ENCODE results near the gene C6orf52. TPM values are rescaled to one million over a fixed set of nuclear protein-coding genes. Genes with fewer than 3 reads are reported as not detected.

The C6orf52 gene
- total and polyA plus RNA-seq, 2 donors = 1.1 to 1.7 TPM

DNA sequence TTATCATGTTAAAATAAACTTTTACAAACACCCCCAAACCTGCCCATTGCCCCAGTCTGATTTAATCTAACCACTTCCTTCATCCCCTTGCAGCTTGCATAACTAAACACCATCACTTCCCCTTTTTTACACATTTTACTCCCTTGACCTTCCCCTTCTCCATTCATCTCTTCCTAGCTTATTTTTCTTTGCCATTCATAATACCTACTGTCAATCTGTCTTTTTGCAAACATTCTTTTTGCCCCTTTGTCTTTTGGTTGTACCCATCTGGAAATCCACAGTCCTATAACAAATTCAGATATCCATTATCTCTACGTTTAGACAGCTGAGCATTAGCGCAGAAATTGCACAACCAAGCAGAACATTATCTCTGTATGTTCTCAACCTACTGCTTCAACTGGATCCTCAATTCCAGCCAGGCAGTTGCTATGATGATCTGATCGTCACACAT is 51.2 kb downstream of the C6orf52 start:
- no peaks in the 10 kb centered on the region for H3K27me3 ChIP-seq (ENCODE audit: control insufficient read depth in 2 of 2, insufficient read depth in 1 of 2, low read length in 1 of 2)
- no peaks in the 10 kb centered on the region for H3K4me1 ChIP-seq (ENCODE audit: control insufficient read depth in 2 of 2, insufficient read depth in 2 of 2, low read length in 2 of 2)
- H3K27ac ChIP-seq (ENCODE audit: low read depth in 1 of 2, low read length in 1 of 2) = no peak overlapping the region
- 17% methylated on average over 3 of the region's 3 CpGs for WGBS
- H3K36me3 ChIP-seq (ENCODE audit: control insufficient read depth in 2 of 2, insufficient read depth in 2 of 2, low read length in 1 of 2) = no peaks in the 10 kb centered on the region
- H3K9me3 ChIP-seq (ENCODE audit: control insufficient read depth in 2 of 2, insufficient read depth in 1 of 2, low read length in 1 of 2) = no peaks in the 10 kb centered on the region
- DNase-seq (ENCODE audit: low read depth in 6 of 9, low spot score in 9 of 9) = peak in 1 of 9 donors; percentile 6
- no peak overlapping the region for H3K4me3 ChIP-seq (ENCODE audit: low read length in 2 of 2)

DNA sequence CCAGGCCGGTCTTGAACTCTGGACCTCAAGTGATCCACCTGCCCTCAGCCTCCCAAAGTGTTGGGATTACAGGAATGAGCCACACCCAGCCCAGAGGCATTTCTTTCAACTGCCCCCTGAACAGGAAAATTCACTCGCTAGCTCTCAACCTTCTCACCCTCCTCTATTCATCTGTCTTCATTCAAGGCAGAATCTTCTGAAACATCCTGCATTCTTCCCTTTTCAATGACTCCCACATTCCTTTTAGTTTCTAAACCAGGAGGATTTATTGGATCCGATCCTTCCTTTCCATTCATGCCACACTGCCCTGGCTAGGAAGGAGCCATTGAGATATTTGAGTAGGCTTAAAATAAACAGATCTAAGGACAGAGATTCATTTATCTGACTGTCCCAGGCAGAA is 52.9 kb downstream of the C6orf52 start:
- DNase-seq (ENCODE audit: low read depth in 6 of 9, low spot score in 9 of 9) = no peak
- no peaks in the 10 kb centered on the region for H3K9me3 ChIP-seq (ENCODE audit: control insufficient read depth in 2 of 2, insufficient read depth in 1 of 2, low read length in 1 of 2)
- 97% methylated on average over 3 of the region's 3 CpGs for WGBS

DNA sequence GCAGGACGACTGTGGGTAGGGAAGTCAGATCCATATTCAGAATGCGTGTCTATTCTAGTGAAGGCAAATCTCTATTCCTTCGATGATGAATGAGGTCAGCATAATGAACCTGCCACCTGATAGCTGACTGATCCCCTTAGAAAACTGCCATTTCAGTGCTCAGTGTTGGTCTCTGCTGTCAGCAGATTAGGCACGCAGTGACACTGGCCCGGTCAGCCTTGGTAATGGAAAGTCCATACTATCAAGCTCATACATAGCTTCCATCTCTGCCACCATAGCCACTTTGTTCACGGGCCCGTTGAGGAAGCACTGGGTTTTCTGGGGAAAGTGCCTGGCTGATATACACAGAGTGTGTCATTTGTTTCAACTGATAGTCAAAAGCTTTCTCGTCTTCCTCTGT is 54.0 kb downstream of the C6orf52 start:
- WGBS = 97% methylated on average over 8 of the region's 8 CpGs
- H3K4me3 ChIP-seq (ENCODE audit: low read length in 2 of 2) = no peak overlapping the region
- no peaks in the 10 kb centered on the region for H3K27me3 ChIP-seq (ENCODE audit: control insufficient read depth in 2 of 2, insufficient read depth in 1 of 2, low read length in 1 of 2)
- no peaks in the 10 kb centered on the region for H3K4me1 ChIP-seq (ENCODE audit: control insufficient read depth in 2 of 2, insufficient read depth in 2 of 2, low read length in 2 of 2)
- H3K27ac ChIP-seq (ENCODE audit: low read depth in 1 of 2, low read length in 1 of 2) = no peak overlapping the region
- DNase-seq (ENCODE audit: low read depth in 6 of 9, low spot score in 9 of 9) = no peak
- H3K9me3 ChIP-seq (ENCODE audit: control insufficient read depth in 2 of 2, insufficient read depth in 1 of 2, low read length in 1 of 2) = no peaks in the 10 kb centered on the region
- no peaks in the 10 kb centered on the region for H3K36me3 ChIP-seq (ENCODE audit: control insufficient read depth in 2 of 2, insufficient read depth in 2 of 2, low read length in 1 of 2)

More for the DNA sequence above, 52.9 kb downstream of the C6orf52 start:
- Histone ChIP-seq H3K4me1 (ENCODE audit: control insufficient read depth in 2 of 2, insufficient read depth in 2 of 2, low read length in 2 of 2) (no peaks in the 10 kb centered on the region), H3K36me3 (ENCODE audit: control insufficient read depth in 2 of 2, insufficient read depth in 2 of 2, low read length in 1 of 2) (no peaks in the 10 kb centered on the region), H3K4me3 (ENCODE audit: low read length in 2 of 2) (no peak overlapping the region), H3K27me3 (ENCODE audit: control insufficient read depth in 2 of 2, insufficient read depth in 1 of 2, low read length in 1 of 2) (no peaks in the 10 kb centered on the region), H3K27ac (ENCODE audit: low read depth in 1 of 2, low read length in 1 of 2) (no peak overlapping the region)

DNA sequence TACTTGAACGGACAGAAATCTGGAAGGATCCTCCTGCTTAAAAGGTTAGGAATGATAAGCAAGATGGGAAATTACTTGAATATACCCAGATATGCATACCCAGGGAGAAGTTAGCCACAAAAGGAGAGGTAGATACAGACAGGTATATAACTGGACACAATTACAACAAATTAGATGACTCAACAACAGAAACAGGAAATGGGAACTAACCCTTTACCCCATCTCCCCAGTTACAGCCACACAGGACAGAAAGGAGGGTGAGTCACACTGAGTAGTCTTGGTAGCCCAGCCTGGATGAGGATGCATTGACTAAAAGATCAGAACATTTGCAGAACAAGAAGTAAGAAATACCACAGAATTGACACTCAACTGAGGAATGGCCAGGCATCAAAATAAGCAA is 61.2 kb downstream of the C6orf52 start:
- no peaks in the 10 kb centered on the region for H3K9me3 ChIP-seq (ENCODE audit: control insufficient read depth in 2 of 2, insufficient read depth in 1 of 2, low read length in 1 of 2)
- 99% methylated on average over 1 of the region's 1 CpG for WGBS
- H3K27ac ChIP-seq (ENCODE audit: low read depth in 1 of 2, low read length in 1 of 2) = no peak overlapping the region
- H3K4me3 ChIP-seq (ENCODE audit: low read length in 2 of 2) = no peak overlapping the region
- H3K27me3 ChIP-seq (ENCODE audit: control insufficient read depth in 2 of 2, insufficient read depth in 1 of 2, low read length in 1 of 2) = no peaks in the 10 kb centered on the region
- no peak for DNase-seq (ENCODE audit: low read depth in 6 of 9, low spot score in 9 of 9)
- H3K36me3 ChIP-seq (ENCODE audit: control insufficient read depth in 2 of 2, insufficient read depth in 2 of 2, low read length in 1 of 2) = no peaks in the 10 kb centered on the region
- no peaks in the 10 kb centered on the region for H3K4me1 ChIP-seq (ENCODE audit: control insufficient read depth in 2 of 2, insufficient read depth in 2 of 2, low read length in 2 of 2)

DNA sequence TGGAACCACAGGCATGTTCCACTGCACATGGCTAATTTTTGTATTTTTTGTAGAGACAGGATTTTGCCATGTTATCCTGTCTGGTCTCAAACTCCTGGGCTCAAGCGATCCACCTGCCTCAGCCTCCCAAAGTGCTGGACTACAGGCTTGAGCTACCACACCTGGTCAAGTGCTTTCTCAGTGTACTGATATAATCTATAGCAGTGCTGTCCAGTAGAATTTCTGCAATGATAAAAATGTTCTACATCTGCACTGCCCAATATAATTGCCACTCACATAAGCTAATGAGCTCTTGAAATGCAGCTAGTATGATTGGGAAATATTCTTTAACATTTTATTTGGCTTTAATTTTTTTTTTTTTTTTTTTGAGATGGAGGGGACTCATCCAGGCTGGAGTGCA is 64.2 kb downstream of the C6orf52 start:
- Histone ChIP-seq H3K4me1 (ENCODE audit: control insufficient read depth in 2 of 2, insufficient read depth in 2 of 2, low read length in 2 of 2) (no peaks in the 10 kb centered on the region), H3K36me3 (ENCODE audit: control insufficient read depth in 2 of 2, insufficient read depth in 2 of 2, low read length in 1 of 2) (no peaks in the 10 kb centered on the region), H3K27ac (ENCODE audit: low read depth in 1 of 2, low read length in 1 of 2) (no peak overlapping the region), H3K27me3 (ENCODE audit: control insufficient read depth in 2 of 2, insufficient read depth in 1 of 2, low read length in 1 of 2) (no peaks in the 10 kb centered on the region), H3K4me3 (ENCODE audit: low read length in 2 of 2) (no peak overlapping the region), H3K9me3 (ENCODE audit: control insufficient read depth in 2 of 2, insufficient read depth in 1 of 2, low read length in 1 of 2) (no peaks in the 10 kb centered on the region)
- 98% methylated on average over 1 of the region's 1 CpG for whole genome bisulfite sequencing
- no peak for DNase-seq (ENCODE audit: low read depth in 6 of 9, low spot score in 9 of 9)

DNA sequence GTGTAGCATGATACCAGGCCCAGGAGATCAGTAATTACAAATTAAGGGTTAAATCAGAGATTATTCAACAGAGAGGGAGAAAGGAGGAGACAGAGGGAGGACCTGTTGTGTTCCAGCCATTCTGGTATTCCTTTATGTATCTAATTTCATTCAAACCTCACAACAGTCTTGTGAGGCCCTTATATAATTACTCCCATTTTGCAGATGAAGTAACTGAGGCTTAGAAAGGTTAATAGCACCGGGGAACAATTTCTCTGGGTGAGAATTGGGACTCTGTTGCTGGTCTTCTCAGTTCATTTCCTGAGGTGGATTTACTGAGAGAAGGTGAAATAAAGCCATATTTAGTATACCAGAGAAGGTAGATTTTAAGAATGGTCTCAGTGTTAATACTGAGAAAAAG is 66.6 kb downstream of the C6orf52 start:
- WGBS = 97% methylated on average over 1 of the region's 1 CpG

DNA sequence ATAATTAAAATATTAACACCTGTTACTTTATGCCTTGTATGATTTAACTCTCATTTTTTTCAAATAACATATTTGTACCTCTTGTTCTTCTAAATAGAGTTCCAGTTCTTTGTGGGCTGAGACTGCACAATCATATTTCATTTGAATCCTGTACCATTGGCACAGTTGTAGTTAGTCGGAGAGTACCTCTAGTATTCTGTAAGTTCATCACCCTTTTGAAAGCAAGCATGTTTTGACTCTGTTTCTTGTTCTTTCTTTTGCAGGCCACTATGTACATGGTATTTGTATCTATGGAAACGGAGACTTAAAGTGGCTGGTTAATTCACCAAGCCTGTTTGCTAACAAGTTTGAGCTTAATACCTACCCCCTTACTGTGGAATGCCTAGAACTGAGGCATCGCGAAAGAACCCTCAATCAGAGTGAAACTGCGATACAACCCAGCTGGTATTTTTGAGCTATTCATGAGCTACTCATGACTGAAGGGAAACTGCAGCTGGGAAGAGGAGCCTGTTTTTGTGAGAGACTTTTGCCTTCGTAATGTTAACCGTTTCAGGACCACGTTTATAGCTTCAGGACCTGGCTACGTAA is 68.2 kb downstream of the C6orf52 start:
- no peak for DNase-seq (ENCODE audit: low read depth in 6 of 9, low spot score in 9 of 9)
- H3K9me3 ChIP-seq (ENCODE audit: control insufficient read depth in 2 of 2, insufficient read depth in 1 of 2, low read length in 1 of 2) = no peaks in the 10 kb centered on the region
- H3K27me3 ChIP-seq (ENCODE audit: control insufficient read depth in 2 of 2, insufficient read depth in 1 of 2, low read length in 1 of 2) = no peaks in the 10 kb centered on the region
- no peak overlapping the region for H3K27ac ChIP-seq (ENCODE audit: low read depth in 1 of 2, low read length in 1 of 2)
- WGBS = 97% methylated on average over 9 of the region's 9 CpGs
- H3K4me3 ChIP-seq (ENCODE audit: low read length in 2 of 2) = no peak overlapping the region
- H3K4me1 ChIP-seq (ENCODE audit: control insufficient read depth in 2 of 2, insufficient read depth in 2 of 2, low read length in 2 of 2) = no peaks in the 10 kb centered on the region
- H3K36me3 ChIP-seq (ENCODE audit: control insufficient read depth in 2 of 2, insufficient read depth in 2 of 2, low read length in 1 of 2) = no peaks in the 10 kb centered on the region

More for the DNA sequence above, 66.6 kb downstream of the C6orf52 start:
- Histone ChIP-seq H3K4me1 (ENCODE audit: control insufficient read depth in 2 of 2, insufficient read depth in 2 of 2, low read length in 2 of 2) (no peaks in the 10 kb centered on the region), H3K36me3 (ENCODE audit: control insufficient read depth in 2 of 2, insufficient read depth in 2 of 2, low read length in 1 of 2) (no peaks in the 10 kb centered on the region), H3K4me3 (ENCODE audit: low read length in 2 of 2) (no peak overlapping the region), H3K27ac (ENCODE audit: low read depth in 1 of 2, low read length in 1 of 2) (no peak overlapping the region), H3K9me3 (ENCODE audit: control insufficient read depth in 2 of 2, insufficient read depth in 1 of 2, low read length in 1 of 2) (no peaks in the 10 kb centered on the region), H3K27me3 (ENCODE audit: control insufficient read depth in 2 of 2, insufficient read depth in 1 of 2, low read length in 1 of 2) (no peaks in the 10 kb centered on the region)
- no peak for DNase-seq (ENCODE audit: low read depth in 6 of 9, low spot score in 9 of 9)

DNA sequence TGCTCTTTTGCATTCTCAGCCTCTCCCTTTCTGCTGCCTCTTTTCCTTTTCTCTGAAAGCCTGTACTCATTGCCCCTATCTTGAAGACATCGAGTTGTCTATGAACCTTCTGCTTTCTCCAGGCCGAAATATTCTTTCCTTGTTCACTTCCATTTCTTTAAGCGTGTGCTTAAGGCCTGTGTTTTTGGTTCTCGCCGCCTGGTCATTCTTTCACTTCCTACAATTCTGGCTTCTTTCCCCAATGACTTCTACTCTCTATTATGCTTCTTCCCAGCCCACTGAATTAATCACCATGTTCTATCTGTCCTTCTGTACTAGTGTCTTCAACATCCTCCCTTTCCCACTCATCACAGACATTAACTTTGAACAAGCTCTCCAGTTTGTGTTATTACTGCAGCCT is 69.6 kb downstream of the C6orf52 start:
- no peaks in the 10 kb centered on the region for H3K9me3 ChIP-seq (ENCODE audit: control insufficient read depth in 2 of 2, insufficient read depth in 1 of 2, low read length in 1 of 2)
- no peak for DNase-seq (ENCODE audit: low read depth in 6 of 9, low spot score in 9 of 9)
- no peaks in the 10 kb centered on the region for H3K27me3 ChIP-seq (ENCODE audit: control insufficient read depth in 2 of 2, insufficient read depth in 1 of 2, low read length in 1 of 2)
- H3K4me3 ChIP-seq (ENCODE audit: low read length in 2 of 2) = no peak overlapping the region
- WGBS = 95% methylated on average over 5 of the region's 5 CpGs
- no peaks in the 10 kb centered on the region for H3K36me3 ChIP-seq (ENCODE audit: control insufficient read depth in 2 of 2, insufficient read depth in 2 of 2, low read length in 1 of 2)
- H3K4me1 ChIP-seq (ENCODE audit: control insufficient read depth in 2 of 2, insufficient read depth in 2 of 2, low read length in 2 of 2) = no peaks in the 10 kb centered on the region
- H3K27ac ChIP-seq (ENCODE audit: low read depth in 1 of 2, low read length in 1 of 2) = no peak overlapping the region

DNA sequence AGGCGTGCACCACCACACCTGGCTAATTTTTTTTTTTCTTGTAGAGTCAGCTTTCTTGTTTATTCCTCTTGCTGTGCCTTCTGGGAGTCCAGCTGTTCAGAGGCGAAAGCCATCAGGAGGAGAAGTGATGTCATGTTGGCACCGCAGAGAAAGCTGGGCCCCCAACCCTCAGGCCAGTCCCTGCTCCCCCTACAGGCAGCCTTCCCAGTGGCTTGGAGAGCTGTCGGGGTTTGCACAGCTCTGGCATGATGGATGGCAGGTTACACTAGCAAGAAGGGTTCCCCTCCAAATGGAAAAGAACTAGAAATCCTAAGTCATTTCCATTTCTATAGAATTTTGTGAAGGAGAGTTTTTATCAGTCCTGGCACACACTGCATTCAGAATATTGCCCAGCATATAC is 72.6 kb downstream of the C6orf52 start:
- WGBS = over 99% methylated on average over 4 of the region's 4 CpGs
- Histone ChIP-seq H3K27ac (ENCODE audit: low read depth in 1 of 2, low read length in 1 of 2) (no peak overlapping the region), H3K4me1 (ENCODE audit: control insufficient read depth in 2 of 2, insufficient read depth in 2 of 2, low read length in 2 of 2) (no peaks in the 10 kb centered on the region), H3K27me3 (ENCODE audit: control insufficient read depth in 2 of 2, insufficient read depth in 1 of 2, low read length in 1 of 2) (no peaks in the 10 kb centered on the region), H3K9me3 (ENCODE audit: control insufficient read depth in 2 of 2, insufficient read depth in 1 of 2, low read length in 1 of 2) (peaks cover 0 to 2% of the 10 kb centered on the region in 2 donors), H3K36me3 (ENCODE audit: control insufficient read depth in 2 of 2, insufficient read depth in 2 of 2, low read length in 1 of 2) (no peaks in the 10 kb centered on the region), H3K4me3 (ENCODE audit: low read length in 2 of 2) (no peak overlapping the region)
- DNase-seq (ENCODE audit: low read depth in 6 of 9, low spot score in 9 of 9) = no peak

Data from thymus (tissue), 11 donors.